ENCODE data around the gene C22orf31.

- no peak for TF ChIP-seq POLR2AphosphoS5 (IDR thresholded peaks at IDR 0.05; ENCODE audit: low read depth, low read length)
- peak; percentile 30 for TF ChIP-seq CTCF (IDR thresholded peaks at IDR 0.05)
- no peak for TF ChIP-seq TCF7L2 (IDR thresholded peaks at IDR 0.05; ENCODE audit: low read depth, low read length)
Measured at GRCh38 chr22:29030016-29030617, 31.5 kb downstream of the C22orf31 start.

All from Panc1 (cell line).